ENCODE measurements around the gene KCNQ1OT1. TPM values are rescaled to one million over a fixed set of nuclear protein-coding genes. Genes with fewer than 3 reads are reported as not detected.

Gene KCNQ1OT1
- total RNA-seq, 1 donor from 2014 or later = 7.0 TPM

DNA sequence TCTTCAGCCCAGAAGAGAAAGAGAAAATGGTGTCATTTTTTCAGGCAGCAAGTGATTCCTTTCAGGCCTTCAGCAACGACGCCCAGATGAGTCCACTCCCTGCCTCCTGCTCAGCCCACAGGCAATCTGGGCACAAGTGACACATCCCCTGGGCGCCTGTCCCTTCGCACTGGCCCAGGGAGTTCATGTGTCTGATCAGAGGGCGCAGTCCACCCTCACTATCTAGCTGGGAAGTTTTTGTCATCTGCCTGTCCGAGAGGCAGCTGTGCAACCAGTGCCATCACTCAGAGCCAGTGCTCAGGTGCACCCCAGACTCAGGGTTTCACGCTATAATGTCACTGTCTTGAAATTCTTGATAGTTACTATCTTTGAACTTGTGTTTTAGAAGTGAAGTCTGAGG is 1.4 kb upstream of the KCNQ1OT1 start:
- Mint-ChIP-seq H3K27me3 (peaks cover 3% of the 10 kb centered on the region), H3K4me1 (ENCODE audit: unreplicated experiment) (peaks cover 53% of the 10 kb centered on the region), H3K4me3 (peak overlapping the region; percentile 80), H3K9me3 (no peaks in the 10 kb centered on the region), H3K27ac (peak overlapping the region; percentile 83), H3K36me3 (peaks cover 15% of the 10 kb centered on the region)
- peak; percentile 61 for DNase-seq (ENCODE audit: extremely low spot score, unreplicated experiment)
- TF ChIP-seq, protein P1, sequence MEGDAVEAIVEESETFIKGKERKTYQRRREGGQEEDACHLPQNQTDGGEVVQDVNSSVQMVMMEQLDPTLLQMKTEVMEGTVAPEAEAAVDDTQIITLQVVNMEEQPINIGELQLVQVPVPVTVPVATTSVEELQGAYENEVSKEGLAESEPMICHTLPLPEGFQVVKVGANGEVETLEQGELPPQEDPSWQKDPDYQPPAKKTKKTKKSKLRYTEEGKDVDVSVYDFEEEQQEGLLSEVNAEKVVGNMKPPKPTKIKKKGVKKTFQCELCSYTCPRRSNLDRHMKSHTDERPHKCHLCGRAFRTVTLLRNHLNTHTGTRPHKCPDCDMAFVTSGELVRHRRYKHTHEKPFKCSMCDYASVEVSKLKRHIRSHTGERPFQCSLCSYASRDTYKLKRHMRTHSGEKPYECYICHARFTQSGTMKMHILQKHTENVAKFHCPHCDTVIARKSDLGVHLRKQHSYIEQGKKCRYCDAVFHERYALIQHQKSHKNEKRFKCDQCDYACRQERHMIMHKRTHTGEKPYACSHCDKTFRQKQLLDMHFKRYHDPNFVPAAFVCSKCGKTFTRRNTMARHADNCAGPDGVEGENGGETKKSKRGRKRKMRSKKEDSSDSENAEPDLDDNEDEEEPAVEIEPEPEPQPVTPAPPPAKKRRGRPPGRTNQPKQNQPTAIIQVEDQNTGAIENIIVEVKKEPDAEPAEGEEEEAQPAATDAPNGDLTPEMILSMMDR (conservative IDR thresholded peaks at IDR 0.05) = no peak

DNA sequence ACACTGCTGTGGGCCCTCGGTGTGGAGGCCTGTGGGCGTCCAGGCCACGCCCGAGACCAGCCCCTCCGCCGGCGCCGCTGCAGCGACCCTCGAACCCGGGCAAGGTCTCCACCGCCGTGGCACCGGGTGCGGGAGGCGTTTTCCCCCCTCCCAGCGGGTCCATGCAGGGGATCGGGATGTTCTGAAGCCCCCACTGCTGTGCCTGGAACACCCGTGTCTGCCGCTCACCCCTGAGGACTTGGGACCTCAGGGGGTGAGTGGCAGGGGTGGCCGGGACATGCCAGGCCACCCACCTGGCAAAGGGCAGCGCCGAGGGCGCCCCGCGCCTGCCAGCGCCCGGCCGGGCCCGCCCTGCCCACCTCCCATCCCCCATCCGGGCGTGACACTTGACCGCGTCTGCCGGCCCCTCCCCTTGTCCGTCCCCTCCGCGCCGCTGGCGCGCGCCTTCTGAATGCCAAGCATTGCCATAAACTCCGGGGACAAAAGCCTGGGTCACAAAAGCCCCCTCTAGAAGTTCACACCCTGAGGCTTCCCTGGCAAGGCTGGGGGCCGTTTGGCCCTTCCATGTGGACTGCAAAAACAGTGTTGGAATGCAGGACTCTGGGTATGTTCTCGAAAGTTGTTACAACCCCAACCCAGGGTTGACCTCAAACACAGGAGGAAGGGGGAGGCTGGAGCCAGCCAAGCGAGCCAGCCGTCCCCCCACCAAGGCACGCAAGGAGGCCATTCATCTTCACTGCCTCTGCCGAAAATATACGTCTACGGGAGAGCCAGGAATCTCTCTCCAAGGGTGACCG is 819 bp upstream of the KCNQ1OT1 start:
- Mint-ChIP-seq H3K4me1 (ENCODE audit: unreplicated experiment) (peaks cover 57% of the 10 kb centered on the region), H3K27ac (peak overlapping the region; percentile 83), H3K36me3 (peaks cover 10% of the 10 kb centered on the region), H3K9me3 (no peaks in the 10 kb centered on the region), H3K27me3 (peaks cover 3% of the 10 kb centered on the region), H3K4me3 (peak overlapping the region; percentile 97)
- TF ChIP-seq, protein P1 (conservative IDR thresholded peaks at IDR 0.05) = no peak
- DNase-seq (ENCODE audit: extremely low spot score, unreplicated experiment) = peak; percentile 78

GRCh38 chr11:2699185-2699530 is 636 bp downstream of the KCNQ1OT1 start:
- Mint-ChIP-seq H3K36me3 (peaks cover 10% of the 10 kb centered on the region), H3K27ac (peak overlapping the region; percentile 88), H3K4me1 (ENCODE audit: unreplicated experiment) (peaks cover 67% of the 10 kb centered on the region), H3K4me3 (peak overlapping the region; percentile 97), H3K27me3 (peaks cover 3% of the 10 kb centered on the region), H3K9me3 (no peaks in the 10 kb centered on the region)
- DNase-seq (ENCODE audit: extremely low spot score, unreplicated experiment) = peak; percentile 68
- TF ChIP-seq, protein P1 (conservative IDR thresholded peaks at IDR 0.05) = no peak

DNA sequence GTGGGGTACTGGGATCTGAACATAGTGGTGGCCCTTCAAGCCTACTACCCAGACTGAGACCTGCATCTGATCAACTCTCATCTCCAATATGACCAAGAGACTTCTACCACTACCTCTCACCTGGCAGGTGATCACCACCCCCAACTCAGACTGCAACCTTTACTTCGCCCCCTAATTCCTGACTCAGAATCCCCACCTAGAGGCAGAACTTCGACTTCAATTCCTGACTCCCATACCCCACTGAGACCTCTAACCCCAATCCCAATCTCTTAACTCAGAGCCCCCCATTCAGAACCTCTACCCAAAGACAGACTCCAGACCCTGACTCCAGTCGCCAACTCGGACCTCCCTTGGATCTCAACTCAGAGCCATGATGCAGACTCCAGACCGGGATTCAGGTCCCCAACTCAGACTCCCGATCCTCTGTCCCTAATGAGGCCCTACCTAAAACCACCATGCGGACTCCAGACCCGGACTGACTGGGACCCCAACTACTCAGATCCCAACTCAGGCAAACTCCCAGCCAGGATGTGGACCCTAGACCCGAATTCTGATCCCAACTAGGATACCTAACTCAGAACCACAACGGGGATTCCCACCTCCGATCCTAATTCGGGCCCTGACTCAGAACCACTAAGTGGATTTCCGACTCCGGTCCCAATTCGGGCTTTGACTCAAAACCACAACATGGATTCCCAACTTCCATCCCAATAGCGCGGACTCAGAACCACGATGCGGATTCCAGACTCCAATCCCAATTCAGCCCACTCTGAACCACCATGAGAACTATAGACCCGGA is 1.2 kb downstream of the KCNQ1OT1 start:
- DNase-seq (ENCODE audit: extremely low spot score, unreplicated experiment) = no peak
- Mint-ChIP-seq H3K27ac (peak overlapping the region; percentile 88), H3K27me3 (peaks cover 3% of the 10 kb centered on the region), H3K4me1 (ENCODE audit: unreplicated experiment) (peaks cover 67% of the 10 kb centered on the region), H3K4me3 (peak overlapping the region; percentile 97), H3K9me3 (no peaks in the 10 kb centered on the region), H3K36me3 (peaks cover 10% of the 10 kb centered on the region)
- TF ChIP-seq, protein P1 (conservative IDR thresholded peaks at IDR 0.05) = no peak

DNA sequence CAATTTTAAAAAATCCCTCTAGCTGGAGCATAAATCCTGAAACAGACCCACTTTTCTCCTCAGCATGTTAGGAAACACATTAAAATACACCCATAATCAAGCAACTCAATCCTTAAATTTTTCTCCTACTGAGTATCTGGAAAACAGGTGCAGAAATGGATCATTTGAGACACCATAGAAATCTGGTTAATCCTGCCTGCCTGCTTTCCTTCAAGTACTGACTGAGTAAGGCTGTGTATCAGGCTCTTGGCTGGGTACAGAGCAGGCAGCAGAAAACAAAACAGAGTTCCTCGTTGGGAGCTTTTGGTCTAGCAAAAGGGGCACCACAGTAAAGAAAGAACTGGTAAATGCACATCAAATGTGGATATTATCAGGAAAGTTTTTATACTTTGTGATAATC is 1.9 kb downstream of the KCNQ1OT1 start:
- Mint-ChIP-seq H3K9me3 (no peaks in the 10 kb centered on the region), H3K4me1 (ENCODE audit: unreplicated experiment) (peaks cover 64% of the 10 kb centered on the region)

More for the DNA sequence above, 1.9 kb downstream of the KCNQ1OT1 start:
- Mint-ChIP-seq H3K36me3 (peaks cover 10% of the 10 kb centered on the region), H3K27me3 (peaks cover 3% of the 10 kb centered on the region), H3K4me3 (peak overlapping the region; percentile 97), H3K27ac (peak overlapping the region; percentile 88)
- TF ChIP-seq, protein P1 (conservative IDR thresholded peaks at IDR 0.05) = no peak
- no peak for DNase-seq (ENCODE audit: extremely low spot score, unreplicated experiment)

All from type B pancreatic cell (in vitro differentiated cells).